GM23338 (cell line): Measurements from ENCODE around the gene BNC2. TPM values are rescaled to one million over a fixed set of nuclear protein-coding genes. Genes with fewer than 3 reads are reported as not detected.

ENCODE experiments used
- ATAC-seq: fragments of 200-7000 bp; cut with Tn5 transposase; 3 replicates; pipeline ENCODE4 v1.9.1; 2020
- DNase-seq: peaks from one replicate; pipeline ENCODE4 v3.0.0-alpha.2; 2015; ENCODE audit warnings: low spot score
- H2AFZ ChIP-seq: fragments of 200-600 bp; sonication (generic); 2 replicates; pipeline ENCODE4 v1.8.0; 2016; ENCODE audit warnings: antibody characterized with exemption, mild to moderate bottlenecking, moderate library complexity
- H3F3A ChIP-seq: fragments of 200-600 bp; sonication (generic); replicated peaks from 2 replicates; pipeline ENCODE4 v1.8.0; 2017; ENCODE audit warnings: antibody characterized with exemption, mixed run types, low read depth
- H3K27ac ChIP-seq: fragments of 200-600 bp; sonication (generic); 2 replicates; pipeline ENCODE4 v1.6.1; 2016; ENCODE audit warnings: low read depth
- H3K27me3 ChIP-seq: fragments of 200-600 bp; sonication (generic); 2 replicates; pipeline ENCODE4 v1.8.0; 2016; ENCODE audit warnings: mild to moderate bottlenecking, mixed run types, moderate library complexity; ENCODE audit not compliant: insufficient read depth
- H3K36me3 ChIP-seq: fragments of 200-600 bp; sonication (generic); 2 replicates; pipeline ENCODE4 v1.8.0; 2016; ENCODE audit warnings: mild to moderate bottlenecking; ENCODE audit not compliant: insufficient read depth
- H3K4me1 ChIP-seq: fragments of 200-600 bp; sonication (generic); 2 replicates; pipeline ENCODE4 v1.8.0; 2016; ENCODE audit warnings: mild to moderate bottlenecking, moderate library complexity; ENCODE audit not compliant: insufficient read depth
- H3K4me2 ChIP-seq: fragments of 200-600 bp; sonication (generic); 2 replicates; pipeline ENCODE4 v1.7.1; 2017; ENCODE audit warnings: mixed run types
- H3K4me3 ChIP-seq: fragments of 200-600 bp; sonication (generic); 2 replicates; pipeline ENCODE4 v1.6.1; 2016; ENCODE audit warnings: mixed run types
- H3K79me2 ChIP-seq: fragments of 200-600 bp; sonication (generic); replicated peaks from 2 replicates; pipeline ENCODE4 v1.8.0; 2017; ENCODE audit warnings: mild to moderate bottlenecking; ENCODE audit not compliant: insufficient read depth
- H3K9me2 ChIP-seq: fragments of 200-600 bp; sonication (generic); 2 replicates; pipeline ENCODE4 v1.8.0; 2017; ENCODE audit not compliant: insufficient read depth
- H4K20me1 ChIP-seq: fragments of 200-600 bp; sonication (generic); replicated peaks from 2 replicates; pipeline ENCODE4 v1.8.0; 2017; ENCODE audit warnings: mild to moderate bottlenecking; ENCODE audit not compliant: insufficient read depth
- H3K27ac Mint-ChIP-seq: 2 replicates; pipeline ENCODE4 v1.8.0; 2020; ENCODE audit warnings: inconsistent platforms, mild to moderate bottlenecking, moderate library complexity, mixed read lengths
- H3K27me3 Mint-ChIP-seq: 3 replicates; pipeline ENCODE4 v1.8.0; 2022; ENCODE audit warnings: low read depth, mild to moderate bottlenecking, moderate library complexity, mixed read lengths, inconsistent platforms; ENCODE audit not compliant: insufficient read depth, poor library complexity
- H3K36me3 Mint-ChIP-seq: 3 replicates; pipeline ENCODE4 v1.8.0; 2021; ENCODE audit warnings: low read depth, mild to moderate bottlenecking, inconsistent platforms, moderate library complexity, mixed read lengths
- H3K4me1 Mint-ChIP-seq: 3 replicates; pipeline ENCODE4 v1.8.0; 2020; ENCODE audit warnings: mild to moderate bottlenecking, inconsistent platforms, mixed read lengths
- H3K4me3 Mint-ChIP-seq: 3 replicates; pipeline ENCODE4 v1.8.0; 2021; ENCODE audit warnings: moderate library complexity, mild to moderate bottlenecking, inconsistent platforms, mixed read lengths
- H3K9me3 Mint-ChIP-seq: 3 replicates; pipeline ENCODE4 v1.8.0; 2020; ENCODE audit warnings: moderate library complexity, mild to moderate bottlenecking, inconsistent platforms, mixed read lengths
- CREB1 ChIP-seq: fragments of 250-450 bp; sonication (Bioruptor Pico); IDR thresholded peaks from 2 replicates; pipeline ENCODE4 v1.5.0; 2020; ENCODE audit warnings: low read depth, mild to moderate bottlenecking, moderate library complexity
- CTCF ChIP-seq, 2 experiments: fragments of 200-600 bp in 1 of 2; sonication (generic) in 1 of 2; conservative IDR thresholded peaks; 2 replicates each; pipeline versions ENCODE4 v1.5.1 to v1.6.1; 2016 to 2017; ENCODE audit warnings: antibody characterized with exemption in 2 of 2, low read depth in 2 of 2, mild to moderate bottlenecking in 2 of 2, moderate library complexity in 1 of 2
- EZH2 ChIP-seq: fragments of 200-600 bp; sonication (generic); IDR thresholded peaks from one replicate; pipeline ENCODE4 v1.8.0; 2017; ENCODE audit warnings: antibody characterized with exemption, mild to moderate bottlenecking, low read depth; ENCODE audit not compliant: unreplicated experiment
- EZH2phosphoT487 ChIP-seq: fragments of 200-600 bp; sonication (generic); IDR thresholded peaks from one replicate; pipeline ENCODE4 v1.8.1; 2018; ENCODE audit warnings: antibody characterized with exemption; ENCODE audit not compliant: unreplicated experiment
- JUNB ChIP-seq: IDR thresholded peaks from one replicate; pipeline ENCODE4 v1.6.1; 2016; ENCODE audit warnings: antibody characterized with exemption; ENCODE audit not compliant: unreplicated experiment
- NANOG ChIP-seq: IDR thresholded peaks from 2 replicates; pipeline ENCODE4 v1.6.1; 2016; ENCODE audit warnings: antibody characterized with exemption, borderline replicate concordance
- POLR2AphosphoS5 ChIP-seq: IDR thresholded peaks from 2 replicates; pipeline ENCODE4 v1.6.1; 2016; ENCODE audit warnings: antibody characterized with exemption, low read depth
- STAT1 ChIP-seq: IDR thresholded peaks from one replicate; pipeline ENCODE4 v1.6.1; 2016; ENCODE audit warnings: antibody characterized with exemption; ENCODE audit not compliant: unreplicated experiment
- ZNF114 ChIP-seq: fragments of 250-450 bp; sonication (Bioruptor Pico); IDR thresholded peaks from 2 replicates; pipeline ENCODE4 v1.5.0; 2020; ENCODE audit warnings: mild to moderate bottlenecking, moderate library complexity
- ZNF331 ChIP-seq: fragments of 250-450 bp; sonication (Bioruptor Pico); IDR thresholded peaks from 2 replicates; pipeline ENCODE4 v1.5.0; 2020; ENCODE audit warnings: low read depth, mild to moderate bottlenecking, moderate library complexity
- polyA plus RNA-seq: library from polyadenylated mRNA; unstranded; fragments of >200 nt; fragmentation: Nextera tagmentation; extraction: Ambion mirVana; gene quantifications from 2 replicates; pipeline ENCODE4 v1.2.1, GENCODE V29; 2016
- total RNA-seq: library from RNA; depleted of rRNA; stranded (reverse); fragments of >200 nt; shearing (Covaris generic); gene quantifications from 2 replicates; pipeline ENCODE4 v1.2.3, GENCODE V29; 2014
- TF ChIP-seq, protein P1 (sequence below): fragments of 250-450 bp; sonication (Bioruptor Pico); IDR thresholded peaks from 2 replicates; pipeline ENCODE4 v1.5.0; 2020; ENCODE audit warnings: mild to moderate bottlenecking, moderate library complexity
- TF ChIP-seq, protein P2 (sequence below): IDR thresholded peaks from 2 replicates; pipeline ENCODE4 v1.6.1; 2016; ENCODE audit warnings: antibody characterized with exemption
- TF ChIP-seq, protein P3 (sequence below): IDR thresholded peaks from one replicate; pipeline ENCODE4 v1.6.1; 2018; ENCODE audit warnings: antibody characterized with exemption; ENCODE audit not compliant: unreplicated experiment

The BNC2 gene
- total and polyA plus RNA-seq, 2 experiments from 2014 or later, result 12.7 to 13.2 TPM

DNA sequence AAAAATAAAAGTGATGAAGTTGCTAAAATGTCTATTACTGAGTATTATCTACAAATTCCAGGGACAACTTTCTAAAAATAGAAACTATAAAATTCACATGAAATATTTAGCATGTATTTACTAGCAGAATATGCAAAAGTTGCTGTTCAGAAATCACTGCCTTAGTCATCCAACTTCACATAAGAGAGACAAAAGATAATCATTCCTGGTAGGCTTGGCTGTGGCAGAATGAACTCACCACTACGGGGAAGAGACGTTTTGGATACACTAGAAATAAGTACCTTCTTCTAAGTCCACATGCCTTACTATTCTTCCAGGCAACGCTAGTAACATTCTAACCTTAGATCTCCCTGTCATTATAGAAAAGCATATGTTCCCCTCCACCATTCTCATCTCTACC, 272.2 kb downstream of the BNC2 start:
- Histone ChIP-seq H3K4me2 (no peak overlapping the region), H3K36me3 (no peaks in the 10 kb centered on the region), H3K27ac (no peak overlapping the region), H2AFZ (no peak overlapping the region), H3F3A (no peaks in the 10 kb centered on the region), H3K4me3 (no peak overlapping the region), H3K79me2 (no peaks in the 10 kb centered on the region), H3K9me2 (no peaks in the 10 kb centered on the region), H3K27me3 (no peaks in the 10 kb centered on the region), H3K4me1 (peaks cover 20% of the 10 kb centered on the region; the same call in 1 of the 2 replicates), H4K20me1 (no peaks in the 10 kb centered on the region)
- TF ChIP-seq JUNB, result no peak
- no peak for TF ChIP-seq POLR2AphosphoS5
- TF ChIP-seq EZH2phosphoT487, result no peak
- TF ChIP-seq CREB1 (CRISPR knock-in tag), result no peak
- TF ChIP-seq, protein P1, sequence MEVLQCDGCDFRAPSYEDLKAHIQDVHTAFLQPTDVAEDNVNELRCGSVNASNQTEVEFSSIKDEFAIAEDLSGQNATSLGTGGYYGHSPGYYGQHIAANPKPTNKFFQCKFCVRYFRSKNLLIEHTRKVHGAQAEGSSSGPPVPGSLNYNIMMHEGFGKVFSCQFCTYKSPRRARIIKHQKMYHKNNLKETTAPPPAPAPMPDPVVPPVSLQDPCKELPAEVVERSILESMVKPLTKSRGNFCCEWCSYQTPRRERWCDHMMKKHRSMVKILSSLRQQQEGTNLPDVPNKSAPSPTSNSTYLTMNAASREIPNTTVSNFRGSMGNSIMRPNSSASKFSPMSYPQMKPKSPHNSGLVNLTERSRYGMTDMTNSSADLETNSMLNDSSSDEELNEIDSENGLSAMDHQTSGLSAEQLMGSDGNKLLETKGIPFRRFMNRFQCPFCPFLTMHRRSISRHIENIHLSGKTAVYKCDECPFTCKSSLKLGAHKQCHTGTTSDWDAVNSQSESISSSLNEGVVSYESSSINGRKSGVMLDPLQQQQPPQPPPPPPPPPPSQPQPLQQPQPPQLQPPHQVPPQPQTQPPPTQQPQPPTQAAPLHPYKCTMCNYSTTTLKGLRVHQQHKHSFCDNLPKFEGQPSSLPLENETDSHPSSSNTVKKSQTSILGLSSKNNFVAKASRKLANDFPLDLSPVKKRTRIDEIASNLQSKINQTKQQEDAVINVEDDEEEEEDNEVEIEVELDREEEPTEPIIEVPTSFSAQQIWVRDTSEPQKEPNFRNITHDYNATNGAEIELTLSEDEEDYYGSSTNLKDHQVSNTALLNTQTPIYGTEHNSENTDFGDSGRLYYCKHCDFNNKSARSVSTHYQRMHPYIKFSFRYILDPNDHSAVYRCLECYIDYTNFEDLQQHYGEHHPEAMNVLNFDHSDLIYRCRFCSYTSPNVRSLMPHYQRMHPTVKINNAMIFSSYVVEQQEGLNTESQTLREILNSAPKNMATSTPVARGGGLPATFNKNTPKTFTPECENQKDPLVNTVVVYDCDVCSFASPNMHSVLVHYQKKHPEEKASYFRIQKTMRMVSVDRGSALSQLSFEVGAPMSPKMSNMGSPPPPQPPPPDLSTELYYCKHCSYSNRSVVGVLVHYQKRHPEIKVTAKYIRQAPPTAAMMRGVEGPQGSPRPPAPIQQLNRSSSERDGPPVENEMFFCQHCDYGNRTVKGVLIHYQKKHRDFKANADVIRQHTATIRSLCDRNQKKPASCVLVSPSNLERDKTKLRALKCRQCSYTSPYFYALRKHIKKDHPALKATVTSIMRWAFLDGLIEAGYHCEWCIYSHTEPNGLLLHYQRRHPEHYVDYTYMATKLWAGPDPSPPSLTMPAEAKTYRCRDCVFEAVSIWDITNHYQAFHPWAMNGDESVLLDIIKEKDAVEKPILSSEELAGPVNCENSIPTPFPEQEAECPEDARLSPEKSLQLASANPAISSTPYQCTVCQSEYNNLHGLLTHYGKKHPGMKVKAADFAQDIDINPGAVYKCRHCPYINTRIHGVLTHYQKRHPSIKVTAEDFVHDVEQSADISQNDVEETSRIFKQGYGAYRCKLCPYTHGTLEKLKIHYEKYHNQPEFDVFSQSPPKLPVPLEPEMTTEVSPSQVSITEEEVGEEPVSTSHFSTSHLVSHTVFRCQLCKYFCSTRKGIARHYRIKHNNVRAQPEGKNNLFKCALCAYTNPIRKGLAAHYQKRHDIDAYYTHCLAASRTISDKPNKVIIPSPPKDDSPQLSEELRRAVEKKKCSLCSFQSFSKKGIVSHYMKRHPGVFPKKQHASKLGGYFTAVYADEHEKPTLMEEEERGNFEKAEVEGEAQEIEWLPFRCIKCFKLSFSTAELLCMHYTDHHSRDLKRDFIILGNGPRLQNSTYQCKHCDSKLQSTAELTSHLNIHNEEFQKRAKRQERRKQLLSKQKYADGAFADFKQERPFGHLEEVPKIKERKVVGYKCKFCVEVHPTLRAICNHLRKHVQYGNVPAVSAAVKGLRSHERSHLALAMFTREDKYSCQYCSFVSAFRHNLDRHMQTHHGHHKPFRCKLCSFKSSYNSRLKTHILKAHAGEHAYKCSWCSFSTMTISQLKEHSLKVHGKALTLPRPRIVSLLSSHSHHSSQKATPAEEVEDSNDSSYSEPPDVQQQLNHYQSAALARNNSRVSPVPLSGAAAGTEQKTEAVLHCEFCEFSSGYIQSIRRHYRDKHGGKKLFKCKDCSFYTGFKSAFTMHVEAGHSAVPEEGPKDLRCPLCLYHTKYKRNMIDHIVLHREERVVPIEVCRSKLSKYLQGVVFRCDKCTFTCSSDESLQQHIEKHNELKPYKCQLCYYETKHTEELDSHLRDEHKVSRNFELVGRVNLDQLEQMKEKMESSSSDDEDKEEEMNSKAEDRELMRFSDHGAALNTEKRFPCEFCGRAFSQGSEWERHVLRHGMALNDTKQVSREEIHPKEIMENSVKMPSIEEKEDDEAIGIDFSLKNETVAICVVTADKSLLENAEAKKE (CRISPR knock-in tag), result no peak
- no peak for TF ChIP-seq ZNF114
- TF ChIP-seq, protein P2, sequence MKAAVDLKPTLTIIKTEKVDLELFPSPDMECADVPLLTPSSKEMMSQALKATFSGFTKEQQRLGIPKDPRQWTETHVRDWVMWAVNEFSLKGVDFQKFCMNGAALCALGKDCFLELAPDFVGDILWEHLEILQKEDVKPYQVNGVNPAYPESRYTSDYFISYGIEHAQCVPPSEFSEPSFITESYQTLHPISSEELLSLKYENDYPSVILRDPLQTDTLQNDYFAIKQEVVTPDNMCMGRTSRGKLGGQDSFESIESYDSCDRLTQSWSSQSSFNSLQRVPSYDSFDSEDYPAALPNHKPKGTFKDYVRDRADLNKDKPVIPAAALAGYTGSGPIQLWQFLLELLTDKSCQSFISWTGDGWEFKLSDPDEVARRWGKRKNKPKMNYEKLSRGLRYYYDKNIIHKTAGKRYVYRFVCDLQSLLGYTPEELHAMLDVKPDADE, result no peak
- TF ChIP-seq STAT1, result no peak
- no peak for TF ChIP-seq NANOG
- no peak for TF ChIP-seq ZNF331 (CRISPR knock-in tag)
- TF ChIP-seq EZH2, result no peak
- TF ChIP-seq, protein P3, sequence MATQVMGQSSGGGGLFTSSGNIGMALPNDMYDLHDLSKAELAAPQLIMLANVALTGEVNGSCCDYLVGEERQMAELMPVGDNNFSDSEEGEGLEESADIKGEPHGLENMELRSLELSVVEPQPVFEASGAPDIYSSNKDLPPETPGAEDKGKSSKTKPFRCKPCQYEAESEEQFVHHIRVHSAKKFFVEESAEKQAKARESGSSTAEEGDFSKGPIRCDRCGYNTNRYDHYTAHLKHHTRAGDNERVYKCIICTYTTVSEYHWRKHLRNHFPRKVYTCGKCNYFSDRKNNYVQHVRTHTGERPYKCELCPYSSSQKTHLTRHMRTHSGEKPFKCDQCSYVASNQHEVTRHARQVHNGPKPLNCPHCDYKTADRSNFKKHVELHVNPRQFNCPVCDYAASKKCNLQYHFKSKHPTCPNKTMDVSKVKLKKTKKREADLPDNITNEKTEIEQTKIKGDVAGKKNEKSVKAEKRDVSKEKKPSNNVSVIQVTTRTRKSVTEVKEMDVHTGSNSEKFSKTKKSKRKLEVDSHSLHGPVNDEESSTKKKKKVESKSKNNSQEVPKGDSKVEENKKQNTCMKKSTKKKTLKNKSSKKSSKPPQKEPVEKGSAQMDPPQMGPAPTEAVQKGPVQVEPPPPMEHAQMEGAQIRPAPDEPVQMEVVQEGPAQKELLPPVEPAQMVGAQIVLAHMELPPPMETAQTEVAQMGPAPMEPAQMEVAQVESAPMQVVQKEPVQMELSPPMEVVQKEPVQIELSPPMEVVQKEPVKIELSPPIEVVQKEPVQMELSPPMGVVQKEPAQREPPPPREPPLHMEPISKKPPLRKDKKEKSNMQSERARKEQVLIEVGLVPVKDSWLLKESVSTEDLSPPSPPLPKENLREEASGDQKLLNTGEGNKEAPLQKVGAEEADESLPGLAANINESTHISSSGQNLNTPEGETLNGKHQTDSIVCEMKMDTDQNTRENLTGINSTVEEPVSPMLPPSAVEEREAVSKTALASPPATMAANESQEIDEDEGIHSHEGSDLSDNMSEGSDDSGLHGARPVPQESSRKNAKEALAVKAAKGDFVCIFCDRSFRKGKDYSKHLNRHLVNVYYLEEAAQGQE, result no peak
- TF ChIP-seq CTCF (conservative IDR thresholded peaks at IDR 0.05; ENCODE audit: low read depth in 2 of 2), result no peak
- Mint-ChIP-seq H3K4me1 (peaks cover 47% of the 10 kb centered on the region), H3K27ac (peak overlapping the region; percentile 47; the same call in 1 of the 2 replicates), H3K9me3 (no peaks in the 10 kb centered on the region), H3K36me3 (no peaks in the 10 kb centered on the region), H3K4me3 (no peak overlapping the region), H3K27me3 (no peaks in the 10 kb centered on the region)
- no peak for ATAC-seq
- DNase-seq, result no peak
